ENCODE measurements around the gene KLF13. TPM values are rescaled to one million over a fixed set of nuclear protein-coding genes. Genes with fewer than 3 reads are reported as not detected.

Gene KLF13
- total RNA-seq, 1 donor: 58.6 TPM

GRCh38 chr15:31404345-31404744, 77.7 kb downstream of the KLF13 start:
- Histone ChIP-seq H4K20me1 (ENCODE audit: insufficient read depth, low read length) (no peaks in the 10 kb centered on the region), H3K79me2 (ENCODE audit: insufficient read depth, low read length) (no peaks in the 10 kb centered on the region), H3K27ac (ENCODE audit: low read depth, low read length) (peak overlapping the region; percentile 98), H3K27me3 (ENCODE audit: insufficient read depth, low read length) (no peaks in the 10 kb centered on the region), H3K9me3 (ENCODE audit: low read depth, low read length) (no peaks in the 10 kb centered on the region), H3K4me3 (ENCODE audit: insufficient read depth, low read length) (no peak overlapping the region), H2AFZ (ENCODE audit: low read length) (no peak overlapping the region), H3K36me3 (ENCODE audit: insufficient read depth, low read length) (no peaks in the 10 kb centered on the region), H3K4me1 (ENCODE audit: insufficient read depth, low read length) (peaks cover 42% of the 10 kb centered on the region), H3K4me2 (ENCODE audit: insufficient read depth, low read length) (no peak overlapping the region)
- TF ChIP-seq CTCF (IDR thresholded peaks at IDR 0.05; ENCODE audit: extremely low read depth, low read depth, low read length): no peak
- no peak for DNase-seq (ENCODE audit: insufficient read length, low spot score, missing footprints)

GRCh38 chr15:31405200-31405920, 78.7 kb downstream of the KLF13 start:
- Histone ChIP-seq H4K20me1 (ENCODE audit: insufficient read depth, low read length) (no peaks in the 10 kb centered on the region), H3K4me3 (ENCODE audit: insufficient read depth, low read length) (no peak overlapping the region), H3K36me3 (ENCODE audit: insufficient read depth, low read length) (no peaks in the 10 kb centered on the region), H3K27ac (ENCODE audit: low read depth, low read length) (no peak overlapping the region), H3K4me2 (ENCODE audit: insufficient read depth, low read length) (no peak overlapping the region), H3K79me2 (ENCODE audit: insufficient read depth, low read length) (no peaks in the 10 kb centered on the region), H3K9me3 (ENCODE audit: low read depth, low read length) (no peaks in the 10 kb centered on the region), H3K4me1 (ENCODE audit: insufficient read depth, low read length) (peaks cover 32% of the 10 kb centered on the region), H2AFZ (ENCODE audit: low read length) (no peak overlapping the region), H3K27me3 (ENCODE audit: insufficient read depth, low read length) (no peaks in the 10 kb centered on the region)
- TF ChIP-seq CTCF (IDR thresholded peaks at IDR 0.05; ENCODE audit: extremely low read depth, low read depth, low read length): no peak
- no peak for DNase-seq (ENCODE audit: insufficient read length, low spot score, missing footprints)

GRCh38 chr15:31407376-31407775, 80.7 kb downstream of the KLF13 start:
- peaks cover 19% of the 10 kb centered on the region for H3K4me1 ChIP-seq (ENCODE audit: insufficient read depth, low read length)
- TF ChIP-seq CTCF (IDR thresholded peaks at IDR 0.05; ENCODE audit: extremely low read depth, low read depth, low read length): no peak
- H4K20me1 ChIP-seq (ENCODE audit: insufficient read depth, low read length): no peaks in the 10 kb centered on the region
- no peaks in the 10 kb centered on the region for H3K79me2 ChIP-seq (ENCODE audit: insufficient read depth, low read length)
- no peaks in the 10 kb centered on the region for H3K27me3 ChIP-seq (ENCODE audit: insufficient read depth, low read length)
- H2AFZ ChIP-seq (ENCODE audit: low read length): no peak overlapping the region
- no peak for DNase-seq (ENCODE audit: insufficient read length, low spot score, missing footprints)
- H3K27ac ChIP-seq (ENCODE audit: low read depth, low read length): no peak overlapping the region
- no peaks in the 10 kb centered on the region for H3K9me3 ChIP-seq (ENCODE audit: low read depth, low read length)
- no peak overlapping the region for H3K4me2 ChIP-seq (ENCODE audit: insufficient read depth, low read length)
- no peak overlapping the region for H3K4me3 ChIP-seq (ENCODE audit: insufficient read depth, low read length)
- no peaks in the 10 kb centered on the region for H3K36me3 ChIP-seq (ENCODE audit: insufficient read depth, low read length)

- Histone ChIP-seq H3K4me2 (ENCODE audit: insufficient read depth, low read length) (no peak overlapping the region), H2AFZ (ENCODE audit: low read length) (no peak overlapping the region), H3K27ac (ENCODE audit: low read depth, low read length) (no peak overlapping the region), H4K20me1 (ENCODE audit: insufficient read depth, low read length) (no peaks in the 10 kb centered on the region), H3K9me3 (ENCODE audit: low read depth, low read length) (no peaks in the 10 kb centered on the region), H3K27me3 (ENCODE audit: insufficient read depth, low read length) (no peaks in the 10 kb centered on the region), H3K36me3 (ENCODE audit: insufficient read depth, low read length) (no peaks in the 10 kb centered on the region), H3K4me3 (ENCODE audit: insufficient read depth, low read length) (no peak overlapping the region), H3K79me2 (ENCODE audit: insufficient read depth, low read length) (no peaks in the 10 kb centered on the region), H3K4me1 (ENCODE audit: insufficient read depth, low read length) (peaks cover 14% of the 10 kb centered on the region)
- no peak for TF ChIP-seq CTCF (IDR thresholded peaks at IDR 0.05; ENCODE audit: extremely low read depth, low read depth, low read length)
- DNase-seq (ENCODE audit: insufficient read length, low spot score, missing footprints): no peak
Observed at GRCh38 chr15:31407851-31408250, 81.2 kb downstream of the KLF13 start.

All from osteoblast (primary cell).